H1 (cell line): ENCODE measurements around the gene NFKBIE. TPM values are rescaled to one million over a fixed set of nuclear protein-coding genes. Genes with fewer than 3 reads are reported as not detected.

Experiments used
- CTCF ChIA-PET: fragments of 300-600 bp; sonication (Branson Sonifier 250); formaldehyde crosslinking; loops from one replicate; lab custom pipeline; 2021; ENCODE audit not compliant: partially characterized antibody; lab: Charles Lee
- POLR2A ChIA-PET: fragments of 300-600 bp; sonication (Branson Sonifier 250); formaldehyde crosslinking; loops from one replicate; lab custom pipeline; 2021; ENCODE audit warnings: inconsistent platforms; ENCODE audit not compliant: partially characterized antibody; lab: Charles Lee
- DNase-seq, 2 experiments: peaks; one replicate each; pipeline versions ENCODE4 v3.0.0 to v3.0.0-alpha.2; 2010 to 2022; ENCODE audit warnings: low spot score in 2 of 2, low read depth in 1 of 2, mixed read lengths in 1 of 2
- FAIRE-seq: peaks from 2 replicates; lab custom pipeline; 2011; peaks lifted over from hg19 to GRCh38; lab: Jason Lieb, UNC
- H2AFZ ChIP-seq: 2 replicates; pipeline ENCODE4 v1.8.1; 2012; ENCODE audit warnings: low read length, inconsistent platforms
- H2AK5ac ChIP-seq: 2 replicates; pipeline ENCODE4 v1.6.1; 2013; ENCODE audit warnings: low read depth, low read length
- H2BK120ac ChIP-seq: replicated peaks from 2 replicates; pipeline ENCODE3; 2013; ENCODE audit warnings: low read depth, low read length, inconsistent platforms
- H2BK12ac ChIP-seq: 2 replicates; pipeline ENCODE4 v1.6.1; 2013; ENCODE audit warnings: low read depth, low read length
- H2BK15ac ChIP-seq: 2 replicates; pipeline ENCODE4 v1.6.1; 2013; ENCODE audit warnings: low read length
- H2BK20ac ChIP-seq: 2 replicates; pipeline ENCODE4 v1.6.1; 2013; ENCODE audit warnings: low read length
- H2BK5ac ChIP-seq: 2 replicates; pipeline ENCODE4 v1.6.1; 2013; ENCODE audit warnings: low read depth, low read length
- H3K14ac ChIP-seq: 2 replicates; pipeline ENCODE4 v1.6.1; 2013; ENCODE audit warnings: inconsistent platforms; ENCODE audit not compliant: insufficient read length
- H3K18ac ChIP-seq: 2 replicates; pipeline ENCODE4 v1.6.1; 2013; ENCODE audit warnings: low read length; ENCODE audit errors: extremely low read depth
- H3K23ac ChIP-seq: 2 replicates; pipeline ENCODE4 v1.6.1; 2013; ENCODE audit warnings: inconsistent platforms; ENCODE audit not compliant: insufficient read length
- H3K23me2 ChIP-seq: 2 replicates; pipeline ENCODE4 v1.6.1; 2013; ENCODE audit warnings: low read depth, low read length
- H3K27ac ChIP-seq: 2 replicates; pipeline ENCODE4 v1.6.1; 2011; ENCODE audit warnings: low read depth, low read length, inconsistent platforms
- H3K27me3 ChIP-seq, 4 experiments: replicated peaks in 1 of 4; 1 replicate in 1 of 4; 2 replicates in 3 of 4; pipeline versions ENCODE4 v1.6.1 to v1.8.1; 2011 to 2013; ENCODE audit warnings: low read length in 3 of 4, mild to moderate bottlenecking in 3 of 4, inconsistent platforms in 2 of 4, mixed read lengths in 2 of 4, moderate library complexity in 1 of 4; ENCODE audit not compliant: control insufficient read depth in 3 of 4, insufficient read depth in 3 of 4; ENCODE audit errors: extremely low read depth in 1 of 4
- H3K36me3 ChIP-seq, 4 experiments: 2 replicates each; pipeline versions ENCODE4 v1.6.1 to v1.8.1; 2011 to 2013; ENCODE audit warnings: mild to moderate bottlenecking in 4 of 4, low read length in 3 of 4, moderate library complexity in 2 of 4, control low read depth in 1 of 4, inconsistent platforms in 1 of 4; ENCODE audit not compliant: insufficient read depth in 4 of 4, control insufficient read depth in 2 of 4
- H3K4ac ChIP-seq: replicated peaks from 2 replicates; pipeline ENCODE3; 2013; ENCODE audit warnings: low read length, low read depth, mixed read lengths, inconsistent platforms; ENCODE audit not compliant: insufficient read length
- H3K4me1 ChIP-seq, 4 experiments: replicated peaks in 1 of 4; 1 replicate in 1 of 4; 2 replicates in 3 of 4; pipeline versions ENCODE4 v1.6.1 to v1.8.1; 2011 to 2013; ENCODE audit warnings: low read length in 3 of 4, inconsistent platforms in 2 of 4, mixed read lengths in 1 of 4; ENCODE audit not compliant: insufficient read depth in 4 of 4, control insufficient read depth in 3 of 4
- H3K4me2 ChIP-seq, 2 experiments: 2 replicates each; pipeline versions ENCODE4 v1.6.1 to v1.8.1; 2011 to 2013; ENCODE audit warnings: low read depth in 2 of 2, low read length in 2 of 2, control low read depth in 1 of 2, inconsistent platforms in 1 of 2, mild to moderate bottlenecking in 1 of 2; ENCODE audit not compliant: insufficient read depth in 1 of 2
- H3K4me3 ChIP-seq, 4 experiments: fragments of 200-600, 300-600 bp in 1 of 4; sonication (generic), shearing (Covaris generic), sonication (Bioruptor Twin) in 1 of 4; 2 replicates each; pipeline versions ENCODE4 v1.5.1 to v1.8.1; 2011 to 2016; ENCODE audit warnings: low read length in 4 of 4, low read depth in 3 of 4, control low read depth in 2 of 4, inconsistent platforms in 2 of 4, mild to moderate bottlenecking in 2 of 4, mixed read lengths in 1 of 4, moderate library complexity in 1 of 4; ENCODE audit not compliant: insufficient read depth in 2 of 4; ENCODE audit errors: extremely low read depth in 1 of 4
- H3K56ac ChIP-seq: replicated peaks from 2 replicates; pipeline ENCODE3; 2013; ENCODE audit warnings: low read depth, mild to moderate bottlenecking, mixed read lengths, low read length, inconsistent platforms; ENCODE audit not compliant: insufficient read length
- H3K79me1 ChIP-seq: 2 replicates; pipeline ENCODE4 v1.6.1; 2013; ENCODE audit warnings: low read depth, low read length, control low read depth
- H3K79me2 ChIP-seq, 2 experiments: 2 replicates each; pipeline versions ENCODE4 v1.6.1 to v1.8.1; 2012 to 2013; ENCODE audit warnings: low read length in 2 of 2, mild to moderate bottlenecking in 2 of 2, inconsistent platforms in 1 of 2; ENCODE audit not compliant: insufficient read depth in 2 of 2, control insufficient read depth in 1 of 2
- H3K9ac ChIP-seq, 4 experiments: replicated peaks in 1 of 4; 1 replicate in 1 of 4; 2 replicates in 3 of 4; pipeline versions ENCODE4 v1.6.1 to v1.8.1; 2011 to 2013; ENCODE audit warnings: low read depth in 3 of 4, low read length in 3 of 4, control low read depth in 2 of 4, mild to moderate bottlenecking in 2 of 4, moderate library complexity in 2 of 4, inconsistent platforms in 1 of 4; ENCODE audit errors: extremely low read depth in 1 of 4
- H3K9me3 ChIP-seq, 2 experiments: 2 replicates each; pipeline versions ENCODE4 v1.6.1 to v1.8.1; 2012 to 2013; ENCODE audit warnings: mild to moderate bottlenecking in 2 of 2, moderate library complexity in 2 of 2, control low read depth in 1 of 2, inconsistent platforms in 1 of 2, low read depth in 1 of 2, low read length in 1 of 2, mixed read lengths in 1 of 2; ENCODE audit not compliant: insufficient read depth in 2 of 2
- H4K20me1 ChIP-seq, 2 experiments: replicated peaks in 1 of 2; 2 replicates each; pipeline versions ENCODE3 to v1.8.1; 2011 to 2013; ENCODE audit warnings: inconsistent platforms in 2 of 2, low read length in 2 of 2, mild to moderate bottlenecking in 1 of 2; ENCODE audit not compliant: insufficient read depth in 2 of 2, control insufficient read depth in 1 of 2
- H4K5ac ChIP-seq: 2 replicates; pipeline ENCODE4 v1.6.1; 2013; ENCODE audit warnings: low read length, low read depth, mixed read lengths, inconsistent platforms; ENCODE audit not compliant: insufficient read length
- H4K8ac ChIP-seq: 2 replicates; pipeline ENCODE4 v1.8.0; 2013; ENCODE audit warnings: mild to moderate bottlenecking, moderate library complexity, low read length, inconsistent platforms; ENCODE audit not compliant: insufficient read depth; ENCODE audit errors: extremely low read depth
- H4K91ac ChIP-seq: replicated peaks from 2 replicates; pipeline ENCODE3; 2013; ENCODE audit warnings: low read length, mixed read lengths, inconsistent platforms; ENCODE audit not compliant: insufficient read length
- CBX8 ChIP-seq: fragments of 300-800, 300-1000 bp; sonication (generic); IDR thresholded peaks from 2 replicates; pipeline ENCODE4 v1.7.1; 2016; ENCODE audit warnings: low read depth, low read length, borderline replicate concordance
- JUN ChIP-seq: IDR thresholded peaks from 2 replicates; pipeline ENCODE4 v1.6.1; 2011; ENCODE audit warnings: low read depth, mild to moderate bottlenecking, improper control_type of control experiment, low read length
- KDM4A ChIP-seq: IDR thresholded peaks from one replicate; pipeline ENCODE4 v1.7.1; 2012; ENCODE audit warnings: low read depth, mild to moderate bottlenecking, moderate library complexity, low read length, inconsistent platforms; ENCODE audit not compliant: severe bottlenecking
- MAFK ChIP-seq: IDR thresholded peaks from 2 replicates; pipeline ENCODE4 v1.6.1; 2012; ENCODE audit warnings: low read depth, mild to moderate bottlenecking, improper control_type of control experiment, low read length
- PHF8 ChIP-seq: fragments of 200-600 bp; sonication (generic); conservative IDR thresholded peaks from 2 replicates; pipeline ENCODE4 v1.7.1; 2012; ENCODE audit warnings: low read depth, mild to moderate bottlenecking, inconsistent platforms, low read length, moderate library complexity
- WGBS, 2 experiments: shearing (Covaris generic) in 1 of 2; methylation state at CpG; one replicate each; pipeline versions ENCODE4 v1.1.6 to v1.1.7; 2013 to 2015; ENCODE audit warnings: low lambda C conversion rate in 2 of 2, mixed read lengths in 2 of 2, inconsistent platforms in 1 of 2, low coverage in 1 of 2, missing lambda C conversion rate in 1 of 2; ENCODE audit not compliant: insufficient replicate concordance in 2 of 2, insufficient coverage in 1 of 2, insufficient read length in 1 of 2; ENCODE audit errors: extremely low coverage in 1 of 2, missing lambda C conversion rate in 1 of 2; 5-methylcytosine and 5-hydroxymethylcytosine counted together
- polyA plus RNA-seq, 7 experiments: library from polyadenylated mRNA; depleted of rRNA in 3 of 7; stranded (reverse) in 5 of 7; unstranded in 2 of 7; fragments of >200 nt in 5 of 7; fragments of 200-250 nt in 2 of 7; gene quantifications; 1 replicate in 5 of 7; 2 replicates in 1 of 7; 4 replicates in 1 of 7; pipeline versions ENCODE4 v1.2.1 to v1.2.3, GENCODE V29; 2011 to 2013; ENCODE audit warnings: missing spikeins in 2 of 7, mixed read lengths in 2 of 7
- total RNA-seq: library from RNA; stranded (reverse); fragmentation: NEBNext Ultra II Directional; extraction: Animal tissue kit (Norgen Biotek cat#: 25700); gene quantifications from 2 replicates; pipeline ENCODE4 v1.2.1, GENCODE V29; 2021
- TF ChIP-seq, protein P1 (sequence below), 3 experiments: IDR thresholded peaks; 1 replicate in 2 of 3; 2 replicates in 1 of 3; pipeline versions ENCODE4 v1.5.1 to v1.6.1; 2011; ENCODE audit warnings: low read length in 3 of 3, mild to moderate bottlenecking in 3 of 3, inconsistent platforms in 2 of 3, low read depth in 1 of 3, moderate library complexity in 1 of 3; ENCODE audit not compliant: insufficient read depth in 1 of 3; ENCODE audit errors: control extremely low read depth in 1 of 3

NFKBIE gene
- total and polyA plus RNA-seq, 2 of the 8 experiments (the other 6 are each of a cell fraction or from before 2014, with no cell fraction given) = 13.5 to 19.2 TPM

DNA sequence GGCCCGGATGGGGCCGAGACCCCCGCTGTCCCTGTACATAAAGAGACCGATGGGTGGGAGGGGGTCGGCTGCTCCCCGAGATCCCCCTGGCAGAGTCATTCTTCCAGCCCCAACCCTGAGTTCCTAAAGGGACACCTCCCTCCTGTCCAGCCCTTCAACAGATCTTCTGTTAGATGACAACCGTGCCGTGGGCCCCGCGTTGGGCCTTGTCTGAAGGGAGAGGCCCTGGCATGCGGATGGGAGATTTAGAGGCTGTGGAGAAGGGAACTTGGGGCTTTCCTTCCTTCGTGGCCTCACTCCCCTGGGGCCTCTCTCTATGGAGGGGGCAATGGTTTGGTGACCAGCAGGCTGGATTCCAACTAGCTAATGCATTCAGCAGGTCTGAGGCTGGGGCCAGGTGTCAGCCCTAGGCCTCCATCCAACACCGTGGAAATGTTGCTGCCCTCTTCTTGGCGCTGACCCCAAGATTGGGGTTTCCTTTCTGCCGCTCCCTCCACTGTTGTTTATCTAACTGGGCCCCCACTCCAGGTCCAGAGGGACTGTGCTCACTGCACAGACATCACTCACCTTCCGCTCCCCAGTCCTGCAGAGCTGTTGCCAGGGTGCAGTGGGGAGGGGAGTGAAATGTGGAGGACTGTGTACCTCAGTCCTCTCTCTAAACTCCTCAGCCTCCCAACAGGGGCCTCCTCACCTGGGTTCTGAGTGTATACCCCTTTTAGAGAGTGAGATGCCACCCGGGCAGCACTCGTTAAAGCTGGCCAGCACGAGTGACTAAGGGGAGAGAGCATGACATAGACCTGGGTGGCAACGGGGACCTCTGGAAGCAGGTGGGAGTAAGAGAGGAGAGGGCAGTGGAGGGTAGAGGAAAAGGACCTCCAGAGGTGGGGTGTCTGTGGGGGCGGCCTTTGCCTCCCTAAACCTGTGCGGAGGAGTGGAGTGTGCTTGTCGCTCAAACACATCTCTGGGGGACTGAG is 11.6 kb upstream of the NFKBIE start:
- ChIA-PET CTCF (interaction anchor here (0.9 to 19.0 kb wide), 11 partner anchors 9 to 62 kb away, joined by 3 to 330 read pairs (median 6); partner anchors contain the start of genes AARS2 and TMEM151B), POLR2A (interaction anchor here (1.1 to 3.2 kb wide), 9 partner anchors 8 to 36 kb away, joined by 3 to 18 read pairs (median 6); partner anchors contain the start of genes AARS2 and SLC35B2)
- Histone ChIP-seq H3K79me1 (no peaks in the 10 kb centered on the region; the same call in 1 of the 2 replicates), H3K14ac (no peak overlapping the region), H3K18ac (no peak overlapping the region), H2BK12ac (no peak overlapping the region), H3K27ac (no peak overlapping the region), H3K23ac (no peak overlapping the region), H2AK5ac (no peak overlapping the region), H2BK15ac (no peak overlapping the region), H3K23me2 (no peaks in the 10 kb centered on the region; the same call in 1 of the 2 replicates), H3K79me2 (no peaks in the 10 kb centered on the region), H3K4me2 (no peak overlapping the region), H3K27me3 (peaks cover 0 to 3% (median 0%) of the 10 kb centered on the region in 4 experiments; a peak in 1 of 7 replicates), H2BK20ac (no peak overlapping the region), H2AFZ (no peak overlapping the region), H3K56ac (no peak overlapping the region), H3K36me3 (peaks cover 0 to 9% (median 3%) of the 10 kb centered on the region in 4 experiments; a peak in 4 of 8 replicates), H2BK120ac (no peak overlapping the region), H3K9ac (no peak overlapping the region; a peak in 1 of 7 replicates), H4K91ac (no peak overlapping the region), H4K5ac (no peak overlapping the region), H3K4me1 (peaks cover 0 to 8% (median 3%) of the 10 kb centered on the region in 4 experiments; a peak in 6 of 7 replicates), H2BK5ac (no peak overlapping the region), H3K4ac (no peak overlapping the region), H3K9me3 (no peaks in the 10 kb centered on the region), H3K4me3 (no peak overlapping the region), H4K8ac (no peak overlapping the region; the same call in 1 of the 2 replicates), H4K20me1 (peaks cover 0 to 8% of the 10 kb centered on the region in 2 experiments)
- FAIRE-seq (no peak), DNase-seq (no peak)
- TF ChIP-seq PHF8 = no peak
- no peak for TF ChIP-seq KDM4A
- TF ChIP-seq JUN = no peak
- TF ChIP-seq CBX8 = no peak
- TF ChIP-seq, protein P1, sequence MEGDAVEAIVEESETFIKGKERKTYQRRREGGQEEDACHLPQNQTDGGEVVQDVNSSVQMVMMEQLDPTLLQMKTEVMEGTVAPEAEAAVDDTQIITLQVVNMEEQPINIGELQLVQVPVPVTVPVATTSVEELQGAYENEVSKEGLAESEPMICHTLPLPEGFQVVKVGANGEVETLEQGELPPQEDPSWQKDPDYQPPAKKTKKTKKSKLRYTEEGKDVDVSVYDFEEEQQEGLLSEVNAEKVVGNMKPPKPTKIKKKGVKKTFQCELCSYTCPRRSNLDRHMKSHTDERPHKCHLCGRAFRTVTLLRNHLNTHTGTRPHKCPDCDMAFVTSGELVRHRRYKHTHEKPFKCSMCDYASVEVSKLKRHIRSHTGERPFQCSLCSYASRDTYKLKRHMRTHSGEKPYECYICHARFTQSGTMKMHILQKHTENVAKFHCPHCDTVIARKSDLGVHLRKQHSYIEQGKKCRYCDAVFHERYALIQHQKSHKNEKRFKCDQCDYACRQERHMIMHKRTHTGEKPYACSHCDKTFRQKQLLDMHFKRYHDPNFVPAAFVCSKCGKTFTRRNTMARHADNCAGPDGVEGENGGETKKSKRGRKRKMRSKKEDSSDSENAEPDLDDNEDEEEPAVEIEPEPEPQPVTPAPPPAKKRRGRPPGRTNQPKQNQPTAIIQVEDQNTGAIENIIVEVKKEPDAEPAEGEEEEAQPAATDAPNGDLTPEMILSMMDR (IDR thresholded peaks at IDR 0.05; ENCODE audit: control extremely low read depth in 1 of 3, insufficient read depth in 1 of 3, low read depth in 1 of 3, low read length in 3 of 3) = no peak
- no peak for TF ChIP-seq MAFK
- WGBS, 2 experiments = 91% methylated on average over 19 of the region's 23 CpGs; no CpG with 5 or more reads in 1 of the 2 experiments
